Measurements from ENCODE around the gene P2RY6. TPM values are rescaled to one million over a fixed set of nuclear protein-coding genes. Genes with fewer than 3 reads are reported as not detected.

P2RY6 gene
- total RNA-seq, 2 experiments from 2014 or later = not detected

- CTCF ChIA-PET = interaction anchor here (0.6 to 5.4 kb wide), 17 partner anchors 9 to 554 kb away, joined by 3 to 28 read pairs (median 4); no protein-coding TSS in a partner anchor
- H3K27ac Mint-ChIP-seq = no peak overlapping the region
- DNase-seq = peak; percentile 67
- H3K4me1 Mint-ChIP-seq (ENCODE audit: low read depth) = peaks cover 6% of the 10 kb centered on the region
- POLR2A ChIA-PET = no interaction called here
- no peak overlapping the region for H3K4me3 Mint-ChIP-seq
- H3K36me3 Mint-ChIP-seq = no peaks in the 10 kb centered on the region
- no peaks in the 10 kb centered on the region for H3K9me3 Mint-ChIP-seq
- H3K27me3 Mint-ChIP-seq = no peaks in the 10 kb centered on the region
- intact Hi-C loops (cut with micrococcal nuclease) = loop anchor here (2.0 kb wide), 1 partner anchor 104 kb away; no protein-coding TSS in a partner anchor
These were observed 17.0 kb downstream of the P2RY6 start for GRCh38 chr11:73288873-73289707.

- ChIA-PET POLR2A (no interaction called here), CTCF (interaction anchor here (0.7 to 5.4 kb wide), 5 partner anchors 11 to 108 kb away, joined by 3 to 28 read pairs (median 12); no protein-coding TSS in a partner anchor)
- peaks cover 9% of the 10 kb centered on the region for H3K4me1 Mint-ChIP-seq (ENCODE audit: low read depth)
- intact Hi-C loops (cut with micrococcal nuclease) = no loop called here
- no peak overlapping the region for H3K4me3 Mint-ChIP-seq
- no peaks in the 10 kb centered on the region for H3K27me3 Mint-ChIP-seq
- no peak for DNase-seq
- H3K36me3 Mint-ChIP-seq = no peaks in the 10 kb centered on the region
- H3K27ac Mint-ChIP-seq = no peak overlapping the region
- no peaks in the 10 kb centered on the region for H3K9me3 Mint-ChIP-seq
These were observed 18.4 kb downstream of the P2RY6 start for GRCh38 chr11:73290536-73290935.

GRCh38 chr11:73291196-73291595, 19.1 kb downstream of the P2RY6 start:
- Mint-ChIP-seq H3K36me3 (no peaks in the 10 kb centered on the region), H3K27ac (no peak overlapping the region), H3K27me3 (no peaks in the 10 kb centered on the region), H3K4me3 (no peak overlapping the region), H3K4me1 (ENCODE audit: low read depth) (peaks cover 9% of the 10 kb centered on the region), H3K9me3 (no peaks in the 10 kb centered on the region)
- CTCF ChIA-PET = interaction anchor here (3.0 to 5.4 kb wide), 3 partner anchors 16 to 106 kb away, joined by 12 to 28 read pairs (median 17); no protein-coding TSS in a partner anchor
- intact Hi-C loops (cut with micrococcal nuclease) = no loop called here
- no peak for DNase-seq
- POLR2A ChIA-PET = interaction anchor here (0.8 kb wide), 1 partner anchor 11 kb away, joined by 3 read pairs; no protein-coding TSS in a partner anchor

GRCh38 chr11:73291781-73292524, 19.8 kb downstream of the P2RY6 start:
- Mint-ChIP-seq H3K27ac (no peak overlapping the region), H3K27me3 (no peaks in the 10 kb centered on the region), H3K36me3 (no peaks in the 10 kb centered on the region), H3K9me3 (no peaks in the 10 kb centered on the region), H3K4me3 (no peak overlapping the region), H3K4me1 (ENCODE audit: low read depth) (peaks cover 9% of the 10 kb centered on the region)
- ChIA-PET POLR2A (interaction anchor here (0.8 kb wide), 1 partner anchor 11 kb away, joined by 3 read pairs; no protein-coding TSS in a partner anchor), CTCF (interaction anchor here (0.7 to 5.4 kb wide), 5 partner anchors 15 to 205 kb away, joined by 3 to 28 read pairs (median 12); no protein-coding TSS in a partner anchor)
- intact Hi-C loops (cut with micrococcal nuclease) = no loop called here
- no peak for DNase-seq

GRCh38 chr11:73292525-73292894, 20.4 kb downstream of the P2RY6 start:
- POLR2A ChIA-PET = no interaction called here
- H3K36me3 Mint-ChIP-seq = no peaks in the 10 kb centered on the region
- H3K9me3 Mint-ChIP-seq = no peaks in the 10 kb centered on the region
- H3K27ac Mint-ChIP-seq = no peak overlapping the region
- H3K4me3 Mint-ChIP-seq = no peak overlapping the region
- CTCF ChIA-PET = interaction anchor here (0.7 to 5.4 kb wide), 4 partner anchors 27 to 206 kb away, joined by 3 to 28 read pairs (median 10); no protein-coding TSS in a partner anchor
- intact Hi-C loops (cut with micrococcal nuclease) = no loop called here
- H3K27me3 Mint-ChIP-seq = no peaks in the 10 kb centered on the region
- H3K4me1 Mint-ChIP-seq (ENCODE audit: low read depth) = peaks cover 9% of the 10 kb centered on the region
- DNase-seq = no peak

GRCh38 chr11:73293356-73293936, 21.3 kb downstream of the P2RY6 start:
- ChIA-PET CTCF (interaction anchor here (2.9 to 3.9 kb wide), 2 partner anchors 13 to 43 kb away, joined by 23 to 35 read pairs; no protein-coding TSS in a partner anchor), POLR2A (no interaction called here)
- H3K27ac Mint-ChIP-seq = no peak overlapping the region
- H3K4me3 Mint-ChIP-seq = no peak overlapping the region
- H3K4me1 Mint-ChIP-seq (ENCODE audit: low read depth) = peaks cover 9% of the 10 kb centered on the region
- H3K9me3 Mint-ChIP-seq = no peaks in the 10 kb centered on the region
- H3K27me3 Mint-ChIP-seq = no peaks in the 10 kb centered on the region
- H3K36me3 Mint-ChIP-seq = no peaks in the 10 kb centered on the region
- no peak for DNase-seq
- intact Hi-C loops (cut with micrococcal nuclease) = no loop called here

- DNase-seq = no peak
- H3K27me3 Mint-ChIP-seq = no peaks in the 10 kb centered on the region
- no peaks in the 10 kb centered on the region for H3K9me3 Mint-ChIP-seq
- intact Hi-C loops (cut with micrococcal nuclease) = loop anchor here (2.0 kb wide), 1 partner anchor 40 kb away; no protein-coding TSS in a partner anchor
- no peaks in the 10 kb centered on the region for H3K36me3 Mint-ChIP-seq
- no peak overlapping the region for H3K27ac Mint-ChIP-seq
- ChIA-PET POLR2A (no interaction called here), CTCF (interaction anchor here (0.7 to 3.9 kb wide), 15 partner anchors 9 to 884 kb away, joined by 3 to 35 read pairs (median 3); no protein-coding TSS in a partner anchor)
- H3K4me3 Mint-ChIP-seq = no peak overlapping the region
- H3K4me1 Mint-ChIP-seq (ENCODE audit: low read depth) = peaks cover 3% of the 10 kb centered on the region
These were observed 22.5 kb downstream of the P2RY6 start for GRCh38 chr11:73294604-73295003.

GRCh38 chr11:73295241-73295995, 23.3 kb downstream of the P2RY6 start:
- H3K27ac Mint-ChIP-seq = no peak overlapping the region
- ChIA-PET CTCF (interaction anchor here (0.7 to 3.9 kb wide), 15 partner anchors 8 to 884 kb away, joined by 3 to 35 read pairs (median 3); no protein-coding TSS in a partner anchor), POLR2A (no interaction called here)
- H3K4me1 Mint-ChIP-seq (ENCODE audit: low read depth) = peaks cover 3% of the 10 kb centered on the region
- DNase-seq = peak; percentile 87
- no peaks in the 10 kb centered on the region for H3K36me3 Mint-ChIP-seq
- no peaks in the 10 kb centered on the region for H3K27me3 Mint-ChIP-seq
- intact Hi-C loops (cut with micrococcal nuclease) = loop anchor here (2.0 kb wide), 1 partner anchor 39 kb away; no protein-coding TSS in a partner anchor
- H3K4me3 Mint-ChIP-seq = no peak overlapping the region
- no peaks in the 10 kb centered on the region for H3K9me3 Mint-ChIP-seq

GRCh38 chr11:73295996-73296318, 23.8 kb downstream of the P2RY6 start:
- intact Hi-C loops (cut with micrococcal nuclease) = loop anchor here (2.0 kb wide), 1 partner anchor 39 kb away; no protein-coding TSS in a partner anchor
- H3K36me3 Mint-ChIP-seq = no peaks in the 10 kb centered on the region
- H3K9me3 Mint-ChIP-seq = no peaks in the 10 kb centered on the region
- H3K4me1 Mint-ChIP-seq (ENCODE audit: low read depth) = peaks cover 3% of the 10 kb centered on the region
- ChIA-PET CTCF (interaction anchor here (2.9 to 3.9 kb wide), 2 partner anchors 10 to 41 kb away, joined by 23 to 35 read pairs; no protein-coding TSS in a partner anchor), POLR2A (no interaction called here)
- no peak for DNase-seq
- H3K27me3 Mint-ChIP-seq = no peaks in the 10 kb centered on the region
- H3K27ac Mint-ChIP-seq = no peak overlapping the region
- no peak overlapping the region for H3K4me3 Mint-ChIP-seq

GRCh38 chr11:73296501-73297230, 24.5 kb downstream of the P2RY6 start:
- H3K36me3 Mint-ChIP-seq = no peaks in the 10 kb centered on the region
- intact Hi-C loops (cut with micrococcal nuclease) = no loop called here
- H3K27me3 Mint-ChIP-seq = no peaks in the 10 kb centered on the region
- no peaks in the 10 kb centered on the region for H3K9me3 Mint-ChIP-seq
- POLR2A ChIA-PET = no interaction called here
- CTCF ChIA-PET = interaction anchor here (2.7 to 3.9 kb wide), 5 partner anchors 8 to 40 kb away, joined by 14 to 35 read pairs (median 22); partner anchors contain the start of gene ARHGEF17
- no peak overlapping the region for H3K27ac Mint-ChIP-seq
- H3K4me1 Mint-ChIP-seq (ENCODE audit: low read depth) = peaks cover 3% of the 10 kb centered on the region
- no peak overlapping the region for H3K4me3 Mint-ChIP-seq
- DNase-seq = no peak

GRCh38 chr11:73297231-73297590, 25.1 kb downstream of the P2RY6 start:
- POLR2A ChIA-PET = no interaction called here
- no peak overlapping the region for H3K4me3 Mint-ChIP-seq
- H3K4me1 Mint-ChIP-seq (ENCODE audit: low read depth) = peaks cover 3% of the 10 kb centered on the region
- intact Hi-C loops (cut with micrococcal nuclease) = no loop called here
- no peaks in the 10 kb centered on the region for H3K36me3 Mint-ChIP-seq
- no peaks in the 10 kb centered on the region for H3K9me3 Mint-ChIP-seq
- no peak for DNase-seq
- H3K27ac Mint-ChIP-seq = no peak overlapping the region
- CTCF ChIA-PET = interaction anchor here (0.6 to 2.8 kb wide), 4 partner anchors 8 to 39 kb away, joined by 3 to 22 read pairs (median 14); partner anchors contain the start of gene ARHGEF17
- peaks cover 2% of the 10 kb centered on the region for H3K27me3 Mint-ChIP-seq

All from activated CD4-positive, alpha-beta memory T cell treated with anti-CD3 and anti-CD28 coated beads for 36 hours (primary cell).